ENCODE data around the gene SMIM5.

Gene SMIM5

DNA sequence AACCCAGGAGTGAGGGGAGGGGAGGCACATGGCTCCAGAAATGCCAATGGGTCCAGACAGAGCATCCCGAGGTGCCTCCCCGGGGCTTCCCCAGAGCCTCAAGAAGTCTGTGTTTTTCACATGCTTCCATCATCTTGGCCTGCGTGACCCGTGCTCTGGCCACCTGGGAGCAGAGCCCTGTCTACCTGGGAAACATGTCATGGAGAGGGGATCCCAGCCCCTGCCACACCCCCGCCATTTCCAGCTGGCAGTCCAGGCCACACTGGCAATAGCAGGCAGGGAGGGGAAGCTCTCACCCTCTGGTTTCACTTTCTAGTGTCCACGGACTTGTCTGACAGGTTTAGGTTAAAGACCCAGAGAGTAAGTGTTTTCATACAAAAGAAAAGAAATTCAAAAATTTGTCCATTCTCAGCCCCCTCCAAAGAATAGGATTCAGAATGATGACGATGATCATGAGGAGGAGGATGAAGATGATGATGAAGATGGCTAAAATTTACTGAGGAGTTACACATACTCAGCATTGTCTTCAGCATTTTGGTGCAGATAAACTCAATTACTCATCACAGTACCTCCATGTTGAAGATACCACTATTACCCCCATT is 9.0 kb downstream of the SMIM5 start:
- DNase-seq: no peak

DNA sequence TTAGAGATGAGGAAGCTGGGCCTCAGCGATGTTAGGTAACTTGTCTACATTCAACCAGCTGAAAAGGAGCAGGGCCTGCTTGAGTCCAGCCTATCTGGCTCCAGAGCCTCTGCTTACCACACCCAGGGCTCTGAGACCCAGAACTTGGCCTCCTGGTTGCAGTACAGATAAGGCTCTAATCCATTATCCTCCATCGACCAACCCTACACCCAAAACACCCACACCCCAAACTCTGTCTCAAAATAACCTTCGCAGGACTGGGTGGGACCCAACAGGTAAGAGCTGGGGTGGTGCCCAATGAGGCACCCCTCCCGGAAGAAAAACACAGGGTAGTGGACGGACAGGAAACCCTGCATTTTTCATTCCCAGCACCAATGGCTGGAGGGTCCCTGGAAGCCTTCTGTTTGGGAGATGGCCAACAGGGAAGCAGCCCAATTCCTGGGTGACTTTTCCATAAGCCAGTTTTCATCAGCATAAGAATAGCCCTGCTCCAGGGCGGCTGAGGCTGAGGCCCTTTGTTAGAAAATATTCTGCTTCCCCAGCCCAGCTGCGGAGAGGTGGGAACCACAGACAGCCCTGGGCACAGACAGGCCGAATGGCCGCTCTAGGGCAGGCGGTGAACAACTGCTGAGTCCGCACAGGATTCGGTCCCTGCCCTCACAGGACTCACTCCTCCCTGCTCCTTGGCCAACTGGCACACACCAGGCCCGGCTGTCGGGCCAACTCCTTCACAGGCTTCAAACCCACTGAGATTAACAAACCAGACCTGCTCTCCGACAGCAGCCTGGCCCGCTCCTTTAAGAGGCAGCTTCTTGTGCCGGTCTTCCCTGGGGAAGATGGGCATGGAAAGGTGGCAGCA is 9.8 kb downstream of the SMIM5 start:
- DNase-seq: no peak

DNA sequence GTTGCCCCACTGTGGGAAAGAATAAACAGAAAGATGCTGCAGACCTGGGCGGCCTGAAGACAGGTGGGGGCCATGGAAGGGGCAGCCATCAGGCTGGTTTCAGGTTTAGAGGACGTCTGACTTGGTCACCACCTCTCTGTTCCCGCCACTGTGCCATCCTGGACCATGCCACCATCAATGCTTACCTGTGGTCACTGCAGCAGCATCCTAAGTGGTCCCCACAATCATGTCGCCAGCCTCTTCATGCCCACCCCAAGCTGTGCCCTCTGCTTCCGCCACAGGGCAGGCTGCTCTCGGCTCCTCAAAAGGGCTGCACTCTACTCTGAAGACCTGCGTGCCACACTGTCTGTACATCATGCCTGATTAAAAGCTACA is 10.4 kb downstream of the SMIM5 start:
- no peak for DNase-seq

GRCh38 chr17:75645501-75645888 is 12.3 kb downstream of the SMIM5 start:
- DNase-seq: no peak

DNA sequence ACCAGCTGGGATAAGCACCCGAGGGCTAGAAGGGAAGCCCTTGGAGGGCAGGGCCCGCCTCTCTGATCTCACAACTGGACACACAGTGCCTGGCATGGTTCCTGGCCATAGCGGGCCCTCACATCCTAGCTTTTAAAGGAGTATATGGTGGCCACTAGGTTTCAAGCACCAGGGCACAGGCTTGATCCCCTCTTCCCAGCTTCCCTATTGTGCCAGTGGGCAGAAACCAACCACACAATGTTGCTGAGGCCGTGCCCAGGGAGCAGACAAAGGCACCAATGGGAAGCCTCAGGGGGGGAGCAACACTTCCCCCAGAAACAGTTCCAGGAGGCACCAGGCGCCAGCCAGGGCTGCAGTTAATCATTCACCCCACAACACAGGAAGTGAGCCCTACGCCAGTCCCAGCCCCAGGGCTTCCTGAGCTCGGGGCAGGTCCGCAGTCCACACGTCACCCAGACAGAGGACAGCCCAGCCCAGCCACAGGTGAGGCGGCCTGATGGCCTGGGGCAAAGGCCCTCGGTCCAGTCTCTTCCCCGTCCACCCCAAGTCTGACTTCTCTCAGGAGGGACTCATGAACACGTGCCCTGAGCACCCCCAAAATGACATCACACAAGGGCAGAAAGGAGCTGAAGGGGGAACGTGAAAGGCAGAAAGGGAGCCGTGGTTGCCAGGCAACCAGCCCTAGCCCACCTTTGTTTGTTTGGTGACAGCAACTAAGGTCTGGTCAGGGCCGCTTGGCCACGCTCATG is 12.8 kb downstream of the SMIM5 start:
- DNase-seq: no peak

DNA sequence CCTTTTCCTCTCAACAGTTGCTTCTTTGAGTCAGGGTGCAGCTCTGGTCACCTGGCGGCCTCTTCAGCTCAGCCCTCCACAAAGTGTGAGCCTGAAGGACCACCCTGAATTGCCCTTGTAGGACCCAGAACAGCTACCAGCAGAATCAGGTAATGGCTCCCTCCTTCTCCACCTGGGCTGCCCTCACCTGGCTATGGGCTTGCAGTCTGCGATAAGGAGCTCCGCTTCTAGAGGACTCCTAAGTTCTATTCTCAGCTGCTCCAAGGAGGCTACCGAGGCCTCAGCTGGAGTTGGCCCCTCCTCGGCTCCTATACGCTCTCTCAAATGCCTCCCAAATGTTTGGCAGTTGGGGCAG is 13.4 kb downstream of the SMIM5 start:
- no peak for DNase-seq

DNA sequence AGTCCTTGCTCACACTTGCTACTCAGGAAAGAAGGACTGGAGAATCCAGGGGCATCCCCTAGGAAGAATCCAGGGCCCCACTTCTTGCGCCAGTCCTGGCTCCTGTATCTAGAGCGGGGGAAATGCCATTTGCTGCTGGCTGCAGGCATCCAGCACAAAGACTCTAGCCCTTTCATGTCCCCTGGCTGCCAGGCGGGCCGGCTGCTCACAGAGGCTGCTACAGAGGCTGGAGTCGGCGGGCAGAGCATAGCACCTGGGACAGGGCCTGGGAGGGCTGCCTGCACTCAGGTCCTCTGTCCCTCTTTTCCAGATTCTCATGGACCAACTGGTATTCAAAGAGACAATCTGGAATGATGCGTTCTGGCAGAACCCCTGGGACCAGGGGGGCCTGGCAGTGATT is 13.8 kb downstream of the SMIM5 start:
- no peak for DNase-seq

GRCh38 chr17:75647921-75648320 is 14.7 kb downstream of the SMIM5 start:
- no peak for DNase-seq

GRCh38 chr17:75649687-75650086 is 16.5 kb downstream of the SMIM5 start:
- no peak for DNase-seq

GRCh38 chr17:75650874-75651273 is 17.6 kb downstream of the SMIM5 start:
- no peak for DNase-seq

DNA sequence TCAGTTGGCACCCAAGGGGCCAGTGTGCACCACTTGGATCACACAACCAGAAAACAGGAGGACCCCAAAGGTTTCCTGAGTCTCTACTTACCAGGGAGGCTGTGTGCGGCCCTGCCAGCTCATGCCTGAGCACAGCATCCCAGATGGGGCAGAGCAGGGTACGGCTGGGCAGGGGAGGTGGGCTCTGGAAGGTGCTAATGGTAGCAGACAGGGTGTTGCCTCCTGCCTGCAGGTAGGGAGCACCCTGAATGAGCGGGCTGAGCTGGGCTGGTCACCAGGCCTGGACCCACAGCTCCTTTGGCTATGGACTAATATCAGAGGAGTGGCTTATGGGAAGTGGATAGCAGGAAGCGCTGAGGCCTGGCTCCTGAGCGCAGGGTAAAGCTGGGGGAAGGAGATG is 19.1 kb downstream of the SMIM5 start:
- DNase-seq: no peak

DNA sequence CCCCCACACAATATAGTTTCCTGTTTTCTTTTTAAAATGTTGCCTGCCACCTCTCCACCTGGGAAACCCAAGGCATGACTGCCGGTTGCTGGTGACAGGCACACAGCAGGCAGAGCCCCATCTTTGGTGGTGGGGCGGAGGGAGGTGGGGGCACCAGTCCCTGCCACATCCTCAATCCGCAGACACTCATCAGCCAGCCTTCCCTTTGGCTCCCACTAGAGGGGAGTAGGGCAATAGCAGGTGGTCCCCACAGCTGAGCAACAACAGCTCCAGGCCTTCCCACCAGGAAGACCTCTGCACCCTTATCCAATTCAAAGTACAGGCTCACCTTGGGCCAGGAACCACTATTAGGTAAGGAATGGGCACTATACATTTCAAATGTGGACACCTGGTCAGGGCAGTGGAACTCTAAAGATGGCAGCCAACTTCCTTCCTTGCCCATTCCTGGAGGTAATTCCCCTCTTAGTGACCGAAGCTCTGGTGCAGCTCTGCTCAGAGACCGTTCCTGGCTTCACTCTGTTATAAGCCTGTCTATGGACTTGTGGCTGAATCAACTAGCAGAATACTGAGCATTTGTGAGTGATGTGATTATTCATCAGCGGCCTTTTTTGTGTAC is 19.8 kb downstream of the SMIM5 start:
- no peak for DNase-seq

DNA sequence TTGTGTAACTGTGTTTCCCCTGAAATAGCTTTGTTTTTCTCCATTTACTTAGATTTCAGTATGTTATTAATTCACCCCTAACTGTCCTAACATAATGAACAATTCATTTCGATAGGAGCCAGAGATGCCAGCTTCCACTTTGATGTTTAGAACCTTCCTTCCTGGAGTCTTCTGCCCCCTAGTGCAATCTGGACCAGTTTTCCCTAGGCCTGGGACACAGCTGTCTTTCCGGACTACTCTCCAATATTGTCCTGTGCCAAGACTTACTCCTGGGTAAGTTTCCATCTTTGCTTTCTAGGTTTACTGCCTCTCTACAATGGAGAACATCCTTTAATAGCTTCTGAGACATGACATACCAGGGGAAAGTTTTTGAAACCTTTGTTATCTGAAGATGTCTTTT is 20.9 kb downstream of the SMIM5 start:
- no peak for DNase-seq

GRCh38 chr17:75658237-75658636 is 25.0 kb downstream of the SMIM5 start:
- no peak for DNase-seq

GRCh38 chr17:75661531-75661930 is 28.3 kb downstream of the SMIM5 start:
- DNase-seq: no peak

- DNase-seq: no peak
These were observed 29.3 kb downstream of the SMIM5 start for GRCh38 chr17:75662511-75662910.

DNA sequence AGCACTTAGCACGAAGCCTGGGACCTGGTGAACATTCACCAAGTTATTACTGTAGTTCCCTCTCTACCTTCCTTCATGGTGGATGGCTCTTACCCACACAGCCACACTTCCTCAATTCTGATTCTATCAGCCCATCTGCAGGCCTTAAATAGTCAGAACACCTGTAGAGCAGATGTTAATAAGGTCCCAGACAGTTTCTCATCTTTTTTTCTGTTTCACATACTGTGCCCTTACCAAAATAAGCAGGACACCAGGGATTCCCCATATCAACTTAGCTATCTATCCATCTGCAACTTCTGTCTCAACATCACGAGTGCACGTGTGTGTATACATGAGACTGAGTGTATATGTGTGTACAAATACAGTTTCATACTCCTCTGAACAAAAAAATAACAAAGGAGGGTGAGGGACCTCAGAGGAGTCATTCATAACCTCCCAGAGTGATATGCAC is 30.9 kb downstream of the SMIM5 start:
- DNase-seq: no peak

GRCh38 chr17:75665981-75666380 is 32.7 kb downstream of the SMIM5 start:
- no peak for DNase-seq

- DNase-seq: peak; percentile 97
These were observed 33.9 kb downstream of the SMIM5 start, which contains the start of the genes RECQL5 and SAP30BP for GRCh38 chr17:75666959-75667790. Gene RECQL5 (minus strand): TSS chr17:75667154. CDS start chr17:75666557, 597 bp downstream. Gene SAP30BP (plus strand): TSS chr17:75667338. CDS start chr17:75667373, 35 bp downstream.

GRCh38 chr17:75667825-75668224 is 34.6 kb downstream of the SMIM5 start:
- DNase-seq: no peak

DNA sequence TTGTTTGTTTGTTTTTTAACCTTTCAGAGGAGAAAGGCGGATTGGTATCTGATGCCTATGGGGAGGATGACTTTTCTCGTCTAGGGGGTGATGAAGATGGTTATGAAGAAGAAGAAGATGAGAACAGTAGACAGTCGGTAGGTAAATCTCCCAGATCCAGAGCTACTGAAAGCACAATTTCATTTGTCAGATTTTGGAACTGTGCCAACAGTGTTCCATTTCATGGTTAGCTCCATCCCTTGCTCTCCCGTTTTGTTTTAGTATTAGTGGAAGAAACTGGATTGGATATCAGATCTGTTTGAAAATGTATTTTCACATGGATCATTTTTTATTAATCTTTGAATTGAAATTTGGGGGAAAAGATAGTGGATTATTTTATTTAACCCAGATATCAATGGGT is 35.3 kb downstream of the SMIM5 start:
- DNase-seq: no peak

GRCh38 chr17:75670868-75671267 is 37.6 kb downstream of the SMIM5 start:
- no peak for DNase-seq
